Liver (tissue), 3 donors: ENCODE results near the gene FBXW11.

Source experiments
- CTCF ChIP-seq: fragments of 150-350 bp; IDR thresholded peaks from 2 replicates; pipeline ENCODE4 v1.5.1; 2017; ENCODE audit warnings: improper control_type of control experiment, low read depth, low read length; ENCODE audit not compliant: missing input control
- GABPA ChIP-seq, 2 donors: IDR thresholded peaks in 1 of 2; conservative IDR thresholded peaks in 1 of 2; 2 replicates each; pipeline ENCODE4 v1.6.1; 2016; ENCODE audit warnings: antibody characterized with exemption in 2 of 2, mild to moderate bottlenecking in 1 of 2, moderate library complexity in 1 of 2
- REST ChIP-seq: IDR thresholded peaks from 2 replicates; pipeline ENCODE4 v1.6.1; 2016; ENCODE audit warnings: antibody characterized with exemption, mild to moderate bottlenecking
- RXRA ChIP-seq, 2 donors: IDR thresholded peaks; 2 replicates each; pipeline ENCODE4 v1.6.1; 2017 to 2018; ENCODE audit warnings: antibody characterized with exemption in 2 of 2, mild to moderate bottlenecking in 1 of 2
- SP1 ChIP-seq: IDR thresholded peaks from 2 replicates; pipeline ENCODE4 v1.6.1; 2018; ENCODE audit warnings: antibody characterized with exemption, mild to moderate bottlenecking
- TAF1 ChIP-seq: conservative IDR thresholded peaks from 2 replicates; pipeline ENCODE4 v1.6.1; 2016; ENCODE audit warnings: antibody characterized with exemption, mild to moderate bottlenecking
- TF ChIP-seq, protein P1 (sequence below): IDR thresholded peaks from 2 replicates; pipeline ENCODE4 v1.6.1; 2016; ENCODE audit warnings: antibody characterized with exemption
- TF ChIP-seq, protein P2 (sequence below): IDR thresholded peaks from 2 replicates; pipeline ENCODE4 v1.6.1; 2016; ENCODE audit warnings: antibody characterized with exemption
- donor health status: healthy.
- donor health status: healthy.

DNA sequence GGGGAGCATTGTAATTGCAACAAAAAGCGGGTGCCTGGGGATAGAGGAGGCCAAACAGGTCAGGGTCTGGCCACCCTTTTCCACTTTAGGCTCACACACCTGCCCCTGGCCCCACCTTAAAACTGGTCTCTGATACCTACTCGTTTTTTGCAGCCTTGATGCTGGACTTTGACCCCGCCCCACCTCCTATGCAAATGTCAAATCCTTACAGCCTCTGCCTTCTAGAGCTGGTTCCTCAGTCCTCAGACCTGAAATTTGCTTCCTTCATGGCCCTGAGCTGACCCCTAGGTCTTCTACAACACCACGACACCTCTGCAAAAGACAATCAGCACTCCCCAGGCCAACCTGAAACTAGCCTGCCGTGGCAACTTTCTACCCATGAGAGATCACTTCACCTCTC lies 183.2 kb downstream of the FBXW11 start:
- no peak for TF ChIP-seq CTCF
- TF ChIP-seq, protein P1, sequence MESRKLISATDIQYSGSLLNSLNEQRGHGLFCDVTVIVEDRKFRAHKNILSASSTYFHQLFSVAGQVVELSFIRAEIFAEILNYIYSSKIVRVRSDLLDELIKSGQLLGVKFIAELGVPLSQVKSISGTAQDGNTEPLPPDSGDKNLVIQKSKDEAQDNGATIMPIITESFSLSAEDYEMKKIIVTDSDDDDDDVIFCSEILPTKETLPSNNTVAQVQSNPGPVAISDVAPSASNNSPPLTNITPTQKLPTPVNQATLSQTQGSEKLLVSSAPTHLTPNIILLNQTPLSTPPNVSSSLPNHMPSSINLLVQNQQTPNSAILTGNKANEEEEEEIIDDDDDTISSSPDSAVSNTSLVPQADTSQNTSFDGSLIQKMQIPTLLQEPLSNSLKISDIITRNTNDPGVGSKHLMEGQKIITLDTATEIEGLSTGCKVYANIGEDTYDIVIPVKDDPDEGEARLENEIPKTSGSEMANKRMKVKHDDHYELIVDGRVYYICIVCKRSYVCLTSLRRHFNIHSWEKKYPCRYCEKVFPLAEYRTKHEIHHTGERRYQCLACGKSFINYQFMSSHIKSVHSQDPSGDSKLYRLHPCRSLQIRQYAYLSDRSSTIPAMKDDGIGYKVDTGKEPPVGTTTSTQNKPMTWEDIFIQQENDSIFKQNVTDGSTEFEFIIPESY: no peak
- no peak for TF ChIP-seq REST
- TF ChIP-seq, protein P2, sequence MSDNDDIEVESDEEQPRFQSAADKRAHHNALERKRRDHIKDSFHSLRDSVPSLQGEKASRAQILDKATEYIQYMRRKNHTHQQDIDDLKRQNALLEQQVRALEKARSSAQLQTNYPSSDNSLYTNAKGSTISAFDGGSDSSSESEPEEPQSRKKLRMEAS: no peak
- TF ChIP-seq RXRA (IDR thresholded peaks at IDR 0.05): no peak
- no peak for TF ChIP-seq GABPA (IDR thresholded peaks at IDR 0.05 in 1 of 2, conservative IDR thresholded peaks at IDR 0.05 in 1 of 2)
- no peak for TF ChIP-seq TAF1
- TF ChIP-seq SP1: no peak
